A673 (cell line): ENCODE data around the gene BMP8A.

Source experiments
- CTCF ChIP-seq: fragments of 300-800, 200-600 bp; sonication (generic); conservative IDR thresholded peaks from 2 replicates; pipeline ENCODE4 v1.5.1; 2017; ENCODE audit warnings: low read depth, mild to moderate bottlenecking, antibody characterized with exemption, low read length, moderate library complexity, mixed read lengths
- EZH2 ChIP-seq: fragments of 200-600 bp; sonication (generic); IDR thresholded peaks from 2 replicates; pipeline ENCODE4 v1.6.1; 2017; ENCODE audit warnings: borderline replicate concordance, low read depth, mild to moderate bottlenecking, mixed read lengths, antibody characterized with exemption, low read length; ENCODE audit not compliant: poor library complexity, severe bottlenecking

- TF ChIP-seq CTCF (no peak), EZH2 (no peak)
These were observed 49.1 kb downstream of the BMP8A start for GRCh38 chr1:39540504-39541031.
